GM19099 (cell line): ENCODE results near the gene FHOD3.

Source experiments
- POLR2A ChIP-seq: IDR thresholded peaks from 3 replicates; pipeline ENCODE4 v1.6.1; 2011; ENCODE audit warnings: low read depth; ENCODE audit not compliant: insufficient read length; ENCODE audit errors: extremely low read depth

FHOD3 gene

DNA sequence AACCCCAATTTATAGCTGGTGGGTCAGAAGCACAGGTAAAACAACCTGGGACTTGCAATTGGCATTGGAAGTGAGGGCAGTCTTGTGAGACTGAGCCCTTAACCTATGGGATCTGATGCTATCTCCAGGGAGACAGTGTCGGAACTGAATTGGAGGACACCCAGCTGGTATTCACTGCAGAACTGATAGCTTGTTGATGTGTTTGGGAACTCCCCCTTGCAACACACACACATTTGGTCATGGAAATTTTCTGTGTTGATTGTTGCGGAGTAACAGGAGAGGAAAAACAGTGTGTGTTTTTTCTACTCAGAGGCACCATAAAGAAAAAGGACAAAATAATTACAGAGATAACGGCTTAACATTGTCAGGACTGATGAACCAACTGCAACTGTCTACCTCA lies 515.2 kb downstream of the FHOD3 start:
- TF ChIP-seq POLR2A = no peak

DNA sequence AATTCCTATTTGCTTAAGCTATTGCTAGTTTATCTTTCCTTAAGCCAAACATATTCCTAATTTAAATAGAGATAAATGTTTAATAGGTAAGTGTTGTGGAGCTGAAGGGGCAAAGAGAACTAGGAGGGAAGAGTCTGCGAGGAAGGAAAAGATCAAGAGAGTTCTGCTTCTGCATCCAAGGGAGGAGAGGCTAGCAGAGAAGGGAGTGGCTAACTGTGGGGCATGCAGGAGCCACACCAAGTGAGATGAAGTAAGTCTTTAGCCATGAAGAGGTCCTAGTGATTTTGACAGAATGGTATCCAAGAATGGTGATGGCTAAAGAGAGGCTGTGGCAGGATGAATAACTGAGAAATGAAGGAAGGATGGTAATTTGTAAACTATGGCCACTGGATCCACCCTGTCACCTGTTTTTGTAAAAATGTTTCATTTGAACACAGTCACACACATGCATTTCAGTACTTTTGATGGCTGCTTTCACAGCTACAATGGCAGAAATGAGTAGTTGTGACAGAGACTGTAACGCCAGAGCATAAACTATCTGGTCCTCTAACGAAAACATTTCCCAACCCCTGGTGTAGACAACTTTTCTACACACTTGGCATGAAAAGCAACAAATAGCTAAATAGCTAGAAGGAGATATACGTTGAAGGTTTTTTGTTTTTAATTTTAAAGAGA lies 515.7 kb downstream of the FHOD3 start:
- TF ChIP-seq POLR2A = no peak

DNA sequence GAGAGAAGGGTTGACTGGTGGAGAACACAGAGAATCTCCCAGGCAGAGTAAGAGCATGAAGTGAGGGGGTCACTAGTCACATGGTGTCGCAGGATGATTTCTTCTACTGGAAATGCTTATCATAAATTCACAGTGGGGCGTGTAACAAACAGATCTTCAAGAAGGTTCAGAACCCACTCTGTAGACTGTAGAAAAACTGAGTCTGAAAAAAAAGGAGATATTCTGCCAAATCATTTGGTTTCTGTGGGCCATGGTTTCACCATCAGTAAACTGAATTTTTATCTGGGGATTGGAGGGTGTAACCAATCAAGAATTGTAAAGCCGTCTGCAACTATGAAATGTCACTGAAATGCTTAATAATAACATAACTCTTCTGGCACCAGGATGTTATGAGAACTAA lies 516.3 kb downstream of the FHOD3 start:
- TF ChIP-seq POLR2A = no peak

DNA sequence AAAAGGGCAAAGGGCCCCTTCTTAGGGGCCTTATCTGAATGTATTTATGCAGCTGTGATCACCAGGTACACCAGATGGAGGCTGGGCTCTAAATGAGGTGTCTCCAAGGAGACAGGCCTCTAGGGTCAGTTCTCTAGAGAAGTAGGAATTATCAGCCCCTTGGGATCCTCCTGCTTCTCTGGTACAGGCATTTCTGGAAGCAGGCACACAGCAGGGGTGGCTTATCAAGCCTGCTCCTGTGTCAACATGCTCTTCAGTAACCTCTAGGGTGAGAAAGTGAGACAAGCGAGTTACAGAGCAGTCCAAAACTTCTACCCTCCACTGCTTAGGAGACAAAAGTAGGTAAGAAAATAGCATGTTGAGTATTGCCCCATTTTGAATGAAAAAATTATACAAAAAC lies 517.5 kb downstream of the FHOD3 start:
- no peak for TF ChIP-seq POLR2A

DNA sequence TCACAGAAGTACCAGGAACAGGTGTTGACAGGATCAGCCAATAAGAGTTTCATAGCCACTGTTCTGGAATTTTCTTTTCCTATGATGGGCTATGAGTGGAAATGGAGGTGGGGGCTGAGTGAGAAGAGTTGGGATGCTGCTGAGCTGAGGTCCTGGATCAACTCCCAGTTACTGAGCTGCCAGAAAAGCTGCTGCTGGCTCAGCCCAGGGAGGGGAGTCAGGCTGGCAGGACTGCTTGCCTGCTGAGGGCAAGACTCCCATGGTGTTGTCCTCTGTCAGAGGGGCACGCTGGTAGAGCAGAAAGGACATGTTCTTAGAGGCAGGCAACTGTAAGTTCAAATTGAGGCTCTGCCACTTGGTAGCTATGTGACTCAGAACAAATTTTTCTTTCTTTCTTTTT lies 519.5 kb downstream of the FHOD3 start:
- TF ChIP-seq POLR2A = no peak

DNA sequence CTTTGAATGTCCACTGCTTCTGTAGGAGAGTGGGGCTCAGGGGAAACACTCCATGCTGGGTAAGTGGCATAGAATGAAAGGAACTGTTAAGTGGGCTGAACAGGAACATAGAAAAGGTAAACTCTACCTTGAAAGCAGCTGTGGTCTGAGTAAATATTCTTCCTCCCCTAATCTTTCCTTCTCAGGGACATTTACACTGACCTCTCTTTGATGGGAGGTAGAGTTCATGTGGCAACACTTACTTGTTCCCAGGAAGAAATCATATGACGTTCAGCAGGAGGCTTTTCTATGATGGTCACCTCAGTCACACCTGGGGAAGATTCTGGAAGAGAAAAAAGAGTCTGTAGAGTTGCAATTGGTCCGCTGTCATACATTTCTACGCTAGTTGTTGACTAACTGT lies 521.1 kb downstream of the FHOD3 start:
- TF ChIP-seq POLR2A = no peak

DNA sequence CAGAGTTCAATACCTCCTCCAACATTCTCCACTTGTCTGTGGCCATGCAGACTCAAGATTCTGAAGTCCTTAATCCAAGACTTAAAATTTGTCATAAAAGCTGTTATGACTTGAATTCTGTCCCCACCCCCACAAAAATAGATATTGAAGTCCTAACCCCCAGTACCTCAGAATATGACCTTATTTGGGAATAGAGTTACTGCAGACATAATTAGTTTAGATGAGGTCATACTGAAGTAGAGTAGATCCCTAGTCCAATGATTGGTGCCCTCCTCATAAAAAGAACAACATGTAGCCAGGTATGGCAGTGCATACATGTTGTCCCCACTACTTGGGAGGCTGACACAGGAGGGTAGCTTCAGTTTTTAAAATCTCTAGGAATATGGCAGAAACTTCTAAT lies 522.1 kb downstream of the FHOD3 start:
- no peak for TF ChIP-seq POLR2A

DNA sequence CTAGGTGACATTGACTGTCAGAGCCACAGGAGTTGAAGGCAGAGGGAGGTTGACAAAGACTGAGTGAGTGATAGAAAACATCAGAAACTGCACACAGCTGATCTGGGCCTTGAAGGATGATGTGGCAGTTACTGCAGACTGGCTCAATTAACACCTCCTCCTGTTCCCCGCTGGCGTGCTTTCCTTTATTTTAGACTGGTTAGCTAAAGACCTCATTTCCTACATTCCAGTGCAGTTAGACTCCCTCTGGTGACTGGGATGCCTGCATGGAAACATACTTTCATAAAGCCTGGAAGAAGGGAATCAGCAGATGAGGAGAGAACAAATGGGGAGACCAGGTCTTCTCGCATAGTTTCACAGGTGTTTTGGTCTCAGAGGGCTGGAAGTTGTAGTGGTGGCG lies 524.2 kb downstream of the FHOD3 start:
- TF ChIP-seq POLR2A = no peak

DNA sequence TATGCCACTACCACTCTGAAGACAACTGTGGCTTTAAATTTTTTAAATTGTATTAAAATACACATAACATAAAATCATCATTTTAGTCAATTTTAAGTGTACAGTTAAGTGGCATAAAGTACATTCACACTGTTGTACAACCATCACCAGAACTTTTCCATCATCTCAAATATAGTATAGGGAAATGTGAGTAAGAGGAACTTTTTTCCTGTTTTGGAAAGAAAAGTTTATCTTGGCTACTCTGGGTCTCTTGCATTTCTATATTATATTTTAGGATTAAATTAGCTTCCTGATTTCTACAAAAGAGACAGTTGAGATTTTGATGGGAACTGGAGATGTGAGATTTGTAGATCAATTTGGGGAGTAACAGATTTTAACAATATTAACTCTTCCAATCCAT lies 528.0 kb downstream of the FHOD3 start:
- TF ChIP-seq POLR2A = no peak

DNA sequence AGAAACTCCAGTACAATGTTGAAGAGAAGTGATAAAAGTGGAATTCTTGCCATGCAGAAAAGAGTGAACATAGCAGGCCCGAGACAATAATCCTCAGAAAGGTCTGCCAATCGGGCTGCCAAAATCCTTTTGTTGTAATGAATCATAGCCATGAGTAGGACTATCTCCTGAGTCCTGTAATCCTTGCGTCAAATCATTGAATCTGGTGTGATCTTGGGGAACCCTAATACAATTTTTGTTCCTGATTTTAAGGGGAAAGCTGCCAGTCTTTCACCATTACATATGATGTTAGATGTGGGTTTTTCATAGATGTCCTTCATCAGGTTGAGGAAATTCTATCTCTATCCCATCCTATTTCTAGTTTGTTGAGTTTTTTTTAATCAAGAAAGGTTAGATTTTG lies 529.0 kb downstream of the FHOD3 start:
- TF ChIP-seq POLR2A = no peak

DNA sequence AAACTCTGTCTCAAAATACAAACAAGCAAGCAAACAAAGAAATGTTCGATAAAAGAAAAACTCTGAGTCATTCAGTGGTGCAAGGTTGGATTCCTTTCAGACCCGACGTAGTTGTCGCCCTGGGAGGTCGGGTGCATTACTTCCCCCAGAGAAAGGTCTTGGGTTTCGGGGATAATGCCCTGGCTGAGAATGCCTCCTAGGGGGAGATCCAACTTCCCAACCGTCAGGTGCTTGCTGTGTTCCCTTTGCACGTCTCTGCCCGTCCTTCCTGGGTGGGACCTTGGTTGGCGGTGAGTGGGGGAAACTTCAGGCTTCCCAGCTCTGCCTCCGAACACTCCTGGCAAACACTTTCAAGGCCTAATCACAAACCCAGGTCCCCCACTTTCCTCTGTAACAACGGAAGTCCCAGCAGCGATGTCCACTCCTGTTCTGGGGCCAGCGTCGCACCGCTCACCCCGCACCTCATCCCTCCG lies 530.7 kb downstream of the FHOD3 start:
- no peak for TF ChIP-seq POLR2A

DNA sequence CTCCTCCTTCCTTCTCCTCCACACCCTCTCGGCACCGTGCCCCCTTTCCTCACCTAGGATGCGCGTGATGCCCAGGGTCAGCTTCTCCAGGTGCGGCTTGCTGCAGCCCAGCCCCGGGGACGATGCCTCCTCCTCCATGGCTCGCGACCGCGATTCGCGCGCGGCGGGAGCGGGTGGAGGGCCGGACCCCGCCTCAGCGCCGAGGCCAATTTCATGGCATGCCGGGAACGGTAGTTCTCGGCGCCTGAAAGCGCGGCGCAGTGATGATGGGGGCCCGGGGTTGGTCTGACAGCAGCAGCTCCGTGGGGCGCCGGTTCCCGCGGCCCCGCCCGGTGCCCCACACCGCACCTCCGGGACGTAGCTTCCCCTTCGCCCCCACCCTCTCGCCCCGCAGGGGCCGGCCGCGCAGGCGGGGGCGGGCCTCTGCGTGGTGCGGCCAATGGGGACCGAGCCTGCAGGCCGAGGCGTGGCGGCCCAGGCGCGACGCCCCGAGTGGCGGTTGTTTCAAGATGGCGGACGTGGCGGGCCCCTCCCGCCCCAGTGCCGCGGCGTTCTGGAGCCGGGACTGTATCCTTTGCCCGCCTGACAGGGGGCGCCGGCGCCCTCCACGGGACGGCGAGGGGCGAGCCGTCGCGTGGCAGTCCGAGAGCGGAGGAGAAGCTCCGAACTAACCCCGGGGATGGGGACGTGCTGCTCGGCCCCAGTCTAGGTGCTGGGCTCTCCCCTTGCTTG lies 531.3 kb downstream of the FHOD3 start, which contains the start of the genes KIAA1328 and TPGS2:
TSS of gene KIAA1328 (plus strand) at position 498 of the 732 bp plus-strand sequence. CDS start at position 510, 12 bp downstream.
TSS of gene TPGS2 (minus strand) at position 373 of the 732 bp plus-strand sequence. CDS start at position 138, 235 bp downstream.
- TF ChIP-seq POLR2A = peak; percentile 51
